Activated naive CD8-positive, alpha-beta T cell (primary cell): ENCODE results near the gene CCR6.

Experiments
- H3K27ac Mint-ChIP-seq: one replicate; pipeline ENCODE4 v1.8.0; 2021; ENCODE audit warnings: mixed read lengths
- H3K27me3 Mint-ChIP-seq: one replicate; pipeline ENCODE4 v1.8.0; 2021; ENCODE audit warnings: mixed read lengths
- H3K36me3 Mint-ChIP-seq: one replicate; pipeline ENCODE4 v1.8.0; 2021; ENCODE audit warnings: mixed read lengths
- H3K4me1 Mint-ChIP-seq: one replicate; pipeline ENCODE4 v1.8.0; 2021; ENCODE audit warnings: low read depth, mixed read lengths
- H3K4me3 Mint-ChIP-seq: one replicate; pipeline ENCODE4 v1.8.0; 2021; ENCODE audit warnings: mild to moderate bottlenecking, mixed read lengths
- H3K9me3 Mint-ChIP-seq: one replicate; pipeline ENCODE4 v1.8.0; 2021; ENCODE audit warnings: low read depth, mixed read lengths

CCR6 gene

DNA sequence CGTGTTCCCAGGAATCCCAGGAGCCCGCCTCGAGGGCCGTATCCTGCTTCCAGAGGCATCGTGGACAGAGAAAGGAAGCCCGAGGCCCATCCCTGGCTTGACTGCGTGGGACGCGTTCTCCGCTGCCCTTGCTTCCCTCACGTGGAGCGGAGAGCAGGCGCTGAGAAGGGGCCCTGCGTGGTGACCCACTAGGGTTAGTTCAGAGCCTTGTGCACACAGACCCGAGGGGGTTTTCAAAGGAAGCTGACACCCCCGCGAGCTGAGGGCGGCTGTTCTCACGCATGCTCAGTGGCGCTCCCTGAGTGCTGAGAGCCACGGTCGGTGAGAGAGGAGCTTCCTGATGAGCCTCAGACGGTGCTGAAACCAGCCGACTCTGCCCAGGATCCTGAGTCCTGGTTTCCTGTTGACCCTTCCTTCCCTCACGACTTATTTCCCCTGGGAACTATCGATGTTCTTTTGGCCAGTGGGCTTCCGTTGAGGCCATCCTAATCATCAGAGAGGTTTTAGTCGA is 28.9 kb upstream of the CCR6 start:
- Mint-ChIP-seq H3K27me3 (no peaks in the 10 kb centered on the region), H3K9me3 (no peaks in the 10 kb centered on the region), H3K36me3 (no peaks in the 10 kb centered on the region), H3K27ac (peak overlapping the region; percentile 62), H3K4me1 (peaks cover 55% of the 10 kb centered on the region), H3K4me3 (peak overlapping the region; percentile 78)

DNA sequence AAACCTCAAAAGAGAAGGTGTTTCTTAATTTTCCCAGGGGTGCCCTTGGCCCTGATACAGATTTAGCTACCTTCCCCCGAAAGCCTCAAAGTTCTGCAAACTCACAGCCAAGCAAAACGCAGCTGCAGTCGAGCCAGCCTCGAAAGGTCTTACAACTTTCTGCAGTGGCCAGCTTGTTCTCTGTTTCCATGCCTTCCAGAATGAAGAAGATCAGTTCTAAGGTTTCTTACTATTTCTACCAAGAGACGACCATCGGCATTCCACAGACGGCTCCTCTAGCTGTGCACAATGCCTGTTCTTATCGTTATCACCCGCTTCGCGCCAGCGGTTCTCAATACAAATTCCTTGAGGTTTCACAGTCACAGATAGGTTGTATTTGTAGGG is 28.5 kb upstream of the CCR6 start:
- Mint-ChIP-seq H3K36me3 (no peaks in the 10 kb centered on the region), H3K4me1 (peaks cover 56% of the 10 kb centered on the region), H3K27me3 (no peaks in the 10 kb centered on the region), H3K4me3 (peak overlapping the region; percentile 78), H3K27ac (peak overlapping the region; percentile 62), H3K9me3 (no peaks in the 10 kb centered on the region)

DNA sequence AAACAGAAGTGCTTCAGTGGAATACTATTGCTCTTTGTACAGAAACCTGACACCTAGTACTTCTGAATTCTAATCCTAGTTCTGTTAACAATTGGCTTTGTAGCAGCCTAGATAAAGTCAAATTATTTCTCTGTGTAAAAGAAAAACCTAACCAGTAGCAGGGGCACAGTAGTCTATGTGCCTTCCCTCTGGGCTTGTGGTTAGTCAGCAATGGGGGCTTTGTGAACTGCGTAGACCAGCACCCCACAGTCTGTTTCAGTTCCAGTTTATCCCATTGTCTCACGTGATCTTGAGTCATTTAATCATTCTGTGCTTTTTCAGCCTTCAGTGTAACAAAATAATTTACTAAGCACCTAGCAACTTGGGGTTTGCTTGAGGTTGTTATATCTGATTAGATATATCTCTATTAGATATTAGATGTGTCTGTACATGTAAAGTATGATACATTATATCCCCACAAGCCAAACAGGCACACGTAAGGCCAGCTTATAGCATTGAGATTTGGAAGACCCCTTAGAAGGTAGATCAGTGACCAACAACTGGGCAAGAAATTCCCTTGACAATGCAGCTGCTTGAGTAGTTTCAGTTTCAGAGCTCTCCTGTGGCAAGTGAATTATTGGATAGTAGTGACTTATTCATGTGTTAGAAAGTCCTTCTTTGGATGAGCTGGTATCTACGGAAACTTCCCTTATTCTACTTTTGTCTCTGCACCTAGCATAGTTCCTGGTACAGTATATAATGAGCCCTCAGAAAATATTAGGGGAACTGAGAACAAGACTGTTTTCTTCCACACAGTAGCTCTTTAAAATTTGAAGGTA is 27.9 kb upstream of the CCR6 start:
- Mint-ChIP-seq H3K4me3 (peak overlapping the region; percentile 78), H3K4me1 (peaks cover 56% of the 10 kb centered on the region)

GRCh38 chr6:167095888-167096287 is 27.0 kb upstream of the CCR6 start:
- Mint-ChIP-seq H3K27ac (no peak overlapping the region), H3K9me3 (no peaks in the 10 kb centered on the region), H3K27me3 (no peaks in the 10 kb centered on the region), H3K4me1 (peaks cover 52% of the 10 kb centered on the region), H3K36me3 (no peaks in the 10 kb centered on the region), H3K4me3 (no peak overlapping the region)

More for the DNA sequence above, 27.9 kb upstream of the CCR6 start:
- no peaks in the 10 kb centered on the region for H3K9me3 Mint-ChIP-seq
- no peaks in the 10 kb centered on the region for H3K36me3 Mint-ChIP-seq
- H3K27me3 Mint-ChIP-seq = no peaks in the 10 kb centered on the region
- peak overlapping the region; percentile 62 for H3K27ac Mint-ChIP-seq

- Mint-ChIP-seq H3K4me1 (peaks cover 41% of the 10 kb centered on the region), H3K36me3 (no peaks in the 10 kb centered on the region), H3K27ac (no peak overlapping the region), H3K9me3 (no peaks in the 10 kb centered on the region), H3K27me3 (no peaks in the 10 kb centered on the region), H3K4me3 (no peak overlapping the region)
These were observed 25.9 kb upstream of the CCR6 start for GRCh38 chr6:167096991-167097390.

DNA sequence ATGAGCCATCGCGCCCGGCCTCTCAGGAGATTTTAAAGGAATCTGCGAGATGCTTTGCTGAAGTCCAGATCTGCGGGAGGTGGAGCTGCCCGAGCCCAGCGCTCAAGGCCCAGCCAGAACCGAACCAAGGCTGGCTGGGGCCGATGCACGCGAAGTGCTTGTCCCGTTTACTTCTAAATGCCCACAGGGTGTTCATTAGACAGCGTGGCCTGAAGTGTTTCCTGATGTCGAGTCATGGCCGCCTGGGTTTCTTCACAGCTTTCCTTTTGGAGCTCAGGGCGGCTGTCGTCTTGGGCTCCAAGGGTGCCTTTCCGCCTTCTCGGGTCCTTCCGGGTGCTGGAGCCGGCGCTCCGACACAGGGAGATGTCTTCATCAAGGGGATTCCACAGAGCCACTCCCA is 25.1 kb upstream of the CCR6 start:
- no peaks in the 10 kb centered on the region for H3K9me3 Mint-ChIP-seq
- no peaks in the 10 kb centered on the region for H3K27me3 Mint-ChIP-seq
- H3K27ac Mint-ChIP-seq = no peak overlapping the region
- H3K36me3 Mint-ChIP-seq = no peaks in the 10 kb centered on the region
- peaks cover 34% of the 10 kb centered on the region for H3K4me1 Mint-ChIP-seq
- H3K4me3 Mint-ChIP-seq = no peak overlapping the region

GRCh38 chr6:167098825-167099225 is 24.1 kb upstream of the CCR6 start:
- H3K4me1 Mint-ChIP-seq = peaks cover 28% of the 10 kb centered on the region
- no peak overlapping the region for H3K4me3 Mint-ChIP-seq
- no peak overlapping the region for H3K27ac Mint-ChIP-seq
- no peaks in the 10 kb centered on the region for H3K9me3 Mint-ChIP-seq
- H3K27me3 Mint-ChIP-seq = no peaks in the 10 kb centered on the region
- H3K36me3 Mint-ChIP-seq = no peaks in the 10 kb centered on the region

GRCh38 chr6:167099707-167100106 is 23.2 kb upstream of the CCR6 start:
- no peak overlapping the region for H3K4me3 Mint-ChIP-seq
- no peaks in the 10 kb centered on the region for H3K9me3 Mint-ChIP-seq
- H3K4me1 Mint-ChIP-seq = peaks cover 19% of the 10 kb centered on the region

DNA sequence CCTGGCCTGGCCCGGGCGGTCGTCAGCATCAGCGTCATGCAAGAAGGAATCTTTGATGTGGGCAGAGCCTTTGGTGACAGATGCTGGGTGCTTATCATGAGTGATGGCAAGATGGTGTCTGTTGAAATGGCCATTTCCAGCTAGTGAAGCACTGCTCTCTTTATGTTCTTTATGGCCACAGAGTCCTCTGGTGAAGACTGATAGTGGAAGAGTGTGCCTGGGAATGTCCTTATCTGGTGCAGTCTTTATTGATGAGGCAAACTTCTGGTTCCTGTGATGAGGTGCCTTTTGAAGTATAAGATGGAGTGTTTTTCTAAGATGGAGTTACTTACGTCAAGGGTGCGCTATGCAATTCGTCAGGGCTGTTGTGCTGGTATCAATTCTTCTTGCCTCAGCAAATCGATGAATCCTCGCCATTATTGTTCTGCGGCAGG is 22.6 kb upstream of the CCR6 start:
- Mint-ChIP-seq H3K36me3 (no peaks in the 10 kb centered on the region), H3K9me3 (no peaks in the 10 kb centered on the region), H3K27me3 (no peaks in the 10 kb centered on the region), H3K27ac (no peak overlapping the region), H3K4me1 (peaks cover 13% of the 10 kb centered on the region), H3K4me3 (no peak overlapping the region)

More at GRCh38 chr6:167099707-167100106, 23.2 kb upstream of the CCR6 start:
- H3K27me3 Mint-ChIP-seq = no peaks in the 10 kb centered on the region
- no peaks in the 10 kb centered on the region for H3K36me3 Mint-ChIP-seq
- H3K27ac Mint-ChIP-seq = no peak overlapping the region

GRCh38 chr6:167102318-167102717 is 20.6 kb upstream of the CCR6 start:
- Mint-ChIP-seq H3K27ac (no peak overlapping the region), H3K4me1 (peaks cover 9% of the 10 kb centered on the region), H3K9me3 (no peaks in the 10 kb centered on the region), H3K27me3 (no peaks in the 10 kb centered on the region), H3K36me3 (no peaks in the 10 kb centered on the region), H3K4me3 (no peak overlapping the region)

- peaks cover 9% of the 10 kb centered on the region for H3K4me1 Mint-ChIP-seq
- no peaks in the 10 kb centered on the region for H3K27me3 Mint-ChIP-seq
- H3K36me3 Mint-ChIP-seq = no peaks in the 10 kb centered on the region
- H3K9me3 Mint-ChIP-seq = no peaks in the 10 kb centered on the region
- no peak overlapping the region for H3K27ac Mint-ChIP-seq
- H3K4me3 Mint-ChIP-seq = no peak overlapping the region
These were observed 19.6 kb upstream of the CCR6 start for GRCh38 chr6:167103041-167103891.

GRCh38 chr6:167104388-167104787 is 18.5 kb upstream of the CCR6 start:
- H3K4me3 Mint-ChIP-seq = no peak overlapping the region
- H3K27ac Mint-ChIP-seq = no peak overlapping the region
- H3K9me3 Mint-ChIP-seq = no peaks in the 10 kb centered on the region

DNA sequence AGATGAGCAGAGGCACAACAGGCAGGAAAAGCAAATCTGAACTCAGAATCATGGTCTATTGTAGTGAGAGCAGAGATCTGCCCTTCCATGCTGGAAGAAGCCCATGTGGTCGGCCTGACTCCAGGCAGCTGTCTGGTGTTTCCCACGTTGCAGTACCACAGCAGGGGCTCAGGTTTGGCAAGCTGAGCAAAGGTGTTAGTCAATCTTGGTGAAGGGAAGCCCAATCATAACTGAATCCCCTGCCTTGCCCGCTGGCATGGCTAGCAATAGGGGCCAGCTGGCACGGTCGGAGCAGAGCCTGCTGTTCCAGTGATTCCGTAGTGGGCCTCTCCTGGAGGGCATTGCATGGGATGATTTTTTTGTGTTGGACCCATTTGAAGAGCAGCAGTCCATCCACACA is 17.8 kb upstream of the CCR6 start:
- no peak overlapping the region for H3K4me3 Mint-ChIP-seq
- H3K9me3 Mint-ChIP-seq = no peaks in the 10 kb centered on the region
- peaks cover 3% of the 10 kb centered on the region for H3K4me1 Mint-ChIP-seq
- H3K27ac Mint-ChIP-seq = no peak overlapping the region
- no peaks in the 10 kb centered on the region for H3K27me3 Mint-ChIP-seq
- no peaks in the 10 kb centered on the region for H3K36me3 Mint-ChIP-seq

More at GRCh38 chr6:167104388-167104787, 18.5 kb upstream of the CCR6 start:
- H3K4me1 Mint-ChIP-seq = peaks cover 3% of the 10 kb centered on the region
- no peaks in the 10 kb centered on the region for H3K27me3 Mint-ChIP-seq
- no peaks in the 10 kb centered on the region for H3K36me3 Mint-ChIP-seq

DNA sequence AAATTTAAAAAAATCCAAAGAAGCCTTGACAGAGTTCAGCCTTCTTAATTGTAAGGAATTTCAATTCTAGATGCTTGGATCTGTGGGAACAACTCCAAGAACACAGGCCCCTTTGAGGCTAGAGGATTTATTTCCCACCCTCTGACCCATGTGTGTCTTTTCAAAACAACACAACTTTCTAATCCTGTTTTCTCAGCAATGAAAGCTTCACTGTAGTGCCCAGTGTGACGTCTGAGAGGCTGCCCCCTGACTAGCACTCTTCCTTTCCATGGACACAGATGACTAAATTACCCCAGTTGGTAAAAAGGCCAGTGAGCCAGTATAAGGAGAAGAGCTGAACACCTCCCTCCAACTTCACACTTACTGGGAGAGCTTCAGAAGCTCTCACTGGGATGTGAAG is 16.5 kb upstream of the CCR6 start:
- H3K9me3 Mint-ChIP-seq = no peaks in the 10 kb centered on the region
- H3K4me3 Mint-ChIP-seq = no peak overlapping the region
- H3K36me3 Mint-ChIP-seq = no peaks in the 10 kb centered on the region
- H3K4me1 Mint-ChIP-seq = peaks cover 3% of the 10 kb centered on the region
- H3K27ac Mint-ChIP-seq = no peak overlapping the region
- H3K27me3 Mint-ChIP-seq = no peaks in the 10 kb centered on the region

DNA sequence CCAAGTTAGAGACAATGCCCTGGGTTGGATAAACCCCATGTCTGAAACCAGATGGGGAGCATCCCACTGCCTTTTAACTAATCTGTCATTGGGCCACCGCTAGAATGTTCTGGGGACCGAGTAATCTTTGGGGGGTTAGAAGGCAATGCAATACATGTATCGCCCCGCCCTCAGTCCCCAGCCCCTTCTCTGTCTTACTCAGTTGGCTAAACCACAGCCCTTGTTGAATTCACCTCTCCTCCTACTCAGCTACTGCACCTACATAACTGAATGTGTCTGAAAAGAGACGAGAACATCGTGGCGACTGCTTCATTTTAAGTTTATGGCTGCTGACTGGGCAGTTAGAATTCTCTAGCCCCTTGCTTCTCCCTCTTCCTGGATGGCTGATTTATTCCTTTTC is 15.1 kb upstream of the CCR6 start:
- Mint-ChIP-seq H3K36me3 (no peaks in the 10 kb centered on the region), H3K4me3 (no peak overlapping the region), H3K4me1 (peaks cover 3% of the 10 kb centered on the region), H3K27ac (no peak overlapping the region), H3K9me3 (no peaks in the 10 kb centered on the region), H3K27me3 (no peaks in the 10 kb centered on the region)
